ENCODE results near the gene PFN3. TPM values are rescaled to one million over a fixed set of nuclear protein-coding genes. Genes with fewer than 3 reads are reported as not detected.
"Not testable (repeated sequence)": the region's sequence is repeated elsewhere in the genome, so short reads cannot be mapped to it uniquely, and the experiment has no call there.

Gene PFN3
- total and polyA plus RNA-seq, 5 donors = not detected

DNA sequence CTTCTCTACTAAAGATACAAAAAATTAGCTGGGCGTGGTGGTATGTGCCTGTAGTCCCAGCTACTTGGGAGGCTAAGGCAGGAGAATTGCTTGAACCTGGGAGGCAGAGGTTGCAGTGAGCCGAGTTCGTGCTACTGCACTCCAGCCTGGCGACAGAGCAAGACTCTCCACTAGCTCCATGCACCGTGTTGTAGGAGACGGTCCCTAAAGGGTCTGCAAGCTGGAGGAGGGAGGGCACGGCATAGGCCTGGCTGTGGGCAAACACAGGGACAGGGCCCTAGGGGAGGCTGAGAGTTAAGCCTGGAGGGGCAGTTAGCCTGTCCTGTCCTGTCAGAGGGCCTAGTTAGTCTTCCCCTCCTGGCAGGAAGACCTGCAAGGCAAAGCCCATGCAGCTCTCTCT is 39.7 kb downstream of the PFN3 start:
- H3K27me3 ChIP-seq (ENCODE audit: control insufficient read depth, insufficient read depth); DNase-seq; ATAC-seq; H3K9me3 ChIP-seq (ENCODE audit: control insufficient read depth, low read length); intact Hi-C loops (cut with DNase I); H3K27ac ChIP-seq (ENCODE audit: low read length); H3K4me3 ChIP-seq (ENCODE audit: low read length); H3K4me1 ChIP-seq (ENCODE audit: control insufficient read depth, insufficient read depth, low read length): not testable (repeated sequence)
- 86% methylated on average over 7 of the region's 7 CpGs for WGBS

GRCh38 chr5:177359860-177360259 is 40.6 kb downstream of the PFN3 start:
- ATAC-seq = no peak
- no peak for DNase-seq
- WGBS = 74% methylated on average over 3 of the region's 3 CpGs
- intact Hi-C loops (cut with DNase I) = no loop called here
- H3K9me3 ChIP-seq (ENCODE audit: control insufficient read depth, low read length) = no peaks in the 10 kb centered on the region
- H3K27ac ChIP-seq (ENCODE audit: low read length) = no peak overlapping the region
- no peaks in the 10 kb centered on the region for H3K27me3 ChIP-seq (ENCODE audit: control insufficient read depth, insufficient read depth)
- no peaks in the 10 kb centered on the region for H3K4me1 ChIP-seq (ENCODE audit: control insufficient read depth, insufficient read depth, low read length)
- H3K4me3 ChIP-seq (ENCODE audit: low read length) = no peak overlapping the region

GRCh38 chr5:177359451-177359851 is 41.0 kb downstream of the PFN3 start:
- H3K4me1 ChIP-seq (ENCODE audit: control insufficient read depth, insufficient read depth, low read length) = no peaks in the 10 kb centered on the region
- DNase-seq (no peak), ATAC-seq (no peak)
- no peaks in the 10 kb centered on the region for H3K9me3 ChIP-seq (ENCODE audit: control insufficient read depth, low read length)
- no peak overlapping the region for H3K27ac ChIP-seq (ENCODE audit: low read length)
- WGBS = 61% methylated on average over 6 of the region's 6 CpGs
- H3K27me3 ChIP-seq (ENCODE audit: control insufficient read depth, insufficient read depth) = no peaks in the 10 kb centered on the region
- intact Hi-C loops (cut with DNase I) = no loop called here
- no peak overlapping the region for H3K4me3 ChIP-seq (ENCODE audit: low read length)

DNA sequence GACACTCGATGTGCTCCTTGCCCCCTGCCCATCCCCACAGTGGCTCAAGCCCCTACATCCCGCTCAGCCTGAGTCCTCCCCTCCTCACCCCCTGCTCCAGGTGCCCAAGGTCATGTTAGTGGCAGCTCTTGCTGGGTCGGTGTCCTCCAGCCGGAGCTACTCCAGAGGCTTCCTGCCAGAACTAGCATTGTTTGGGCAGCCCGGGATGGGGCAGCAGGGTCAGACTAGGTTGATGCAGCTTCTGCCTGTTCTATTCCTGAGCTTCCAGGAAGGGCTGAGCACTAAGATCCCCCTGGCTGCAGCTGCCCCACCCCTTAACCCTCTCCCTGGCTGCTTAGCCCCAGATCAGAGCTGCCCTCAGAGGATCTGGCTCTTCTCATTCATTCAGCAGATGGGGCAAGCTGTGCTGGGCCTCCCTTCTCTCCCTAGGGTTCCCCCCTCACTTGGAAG is 42.1 kb downstream of the PFN3 start:
- Histone ChIP-seq H3K4me3 (ENCODE audit: low read length) (no peak overlapping the region), H3K4me1 (ENCODE audit: control insufficient read depth, insufficient read depth, low read length) (no peaks in the 10 kb centered on the region), H3K27me3 (ENCODE audit: control insufficient read depth, insufficient read depth) (no peaks in the 10 kb centered on the region), H3K9me3 (ENCODE audit: control insufficient read depth, low read length) (no peaks in the 10 kb centered on the region), H3K27ac (ENCODE audit: low read length) (no peak overlapping the region)
- ATAC-seq (no peak), DNase-seq (peak in 1 of 3 donors; percentile 64)
- intact Hi-C loops (cut with DNase I) = no loop called here
- 35% methylated on average over 5 of the region's 5 CpGs for WGBS

DNA sequence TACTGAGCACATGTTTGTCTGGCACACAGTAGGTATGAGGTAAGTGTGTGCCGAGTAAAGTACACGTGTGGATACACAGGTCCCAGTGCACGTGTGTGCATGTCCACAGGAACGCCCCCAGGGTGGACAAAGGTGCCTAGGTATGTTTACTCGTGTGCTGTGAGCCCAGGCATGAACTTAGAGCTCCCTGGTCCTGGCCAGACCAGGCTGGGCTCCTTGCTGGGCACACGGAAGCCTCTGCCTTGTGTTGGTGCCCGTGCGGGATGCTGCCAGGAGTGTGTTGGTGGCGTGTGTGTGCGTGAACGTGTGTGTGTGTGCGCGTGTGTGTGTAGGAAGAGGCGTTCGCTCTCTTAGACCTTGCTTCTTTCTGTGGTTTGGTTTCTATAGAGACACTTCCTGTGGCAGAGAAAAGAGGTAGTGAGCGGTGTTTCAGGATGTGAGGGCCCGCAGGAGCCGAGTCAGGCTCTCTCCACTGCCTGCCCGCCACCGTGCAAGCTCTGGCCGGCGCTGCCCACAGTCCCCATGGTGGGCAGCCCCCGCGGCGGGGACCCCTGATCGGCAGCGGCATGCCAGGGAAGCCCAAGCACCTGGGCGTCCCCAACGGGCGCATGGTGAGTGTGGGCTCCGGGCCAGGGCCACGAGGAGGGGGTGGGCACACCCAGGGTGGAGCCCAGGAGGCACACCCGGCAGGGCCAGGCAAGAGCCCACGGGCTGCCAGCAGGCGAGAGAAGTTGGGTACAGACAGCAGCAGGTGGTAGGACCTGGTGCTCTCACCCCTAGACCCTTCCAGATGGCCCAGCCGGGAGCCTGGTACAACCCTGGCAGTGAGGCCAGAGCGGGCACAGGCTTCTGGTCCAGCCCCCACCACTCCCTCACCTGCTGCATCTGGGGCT is 42.8 kb downstream of the PFN3 start, which contains the start of gene RGS14:
Gene RGS14 (plus strand): TSS at position 466 of the 893 bp plus-strand sequence. CDS start 101 bp downstream, at position 567.
- Histone ChIP-seq H3K27ac (ENCODE audit: low read length) (no peak within 1 kb of the TSS), H3K4me3 (ENCODE audit: low read length) (no peak within 1 kb of the TSS), H3K9me3 (ENCODE audit: control insufficient read depth, low read length) (no peaks in the 10 kb centered on the region), H3K27me3 (ENCODE audit: control insufficient read depth, insufficient read depth) (no peaks in the 10 kb centered on the region), H3K4me1 (ENCODE audit: control insufficient read depth, insufficient read depth, low read length) (no peaks in the 10 kb centered on the region)
- WGBS = 49% methylated on average over 37 of the region's 37 CpGs
- peak in 2 of 3 donors; percentile 66 to 79 for DNase-seq
- intact Hi-C loops (cut with DNase I) = no loop called here
- peak; percentile 42 to 50 for ATAC-seq

DNA sequence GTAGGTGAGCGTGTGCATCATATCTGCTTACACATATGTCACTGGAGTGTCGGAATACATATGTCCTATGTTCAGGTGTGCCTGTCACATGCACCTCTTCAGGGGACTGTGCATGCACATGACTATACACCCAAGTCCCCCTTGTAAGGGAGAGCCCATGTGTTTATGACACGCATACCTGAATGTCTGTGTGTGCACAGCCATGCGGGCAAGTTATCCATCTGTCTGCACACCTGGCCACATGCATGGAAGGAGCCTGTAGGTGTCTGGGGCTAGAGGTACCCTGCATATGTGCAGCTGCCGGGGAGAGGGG is 43.4 kb downstream of the PFN3 start:
- no peak overlapping the region for H3K4me3 ChIP-seq (ENCODE audit: low read length)
- no peak for DNase-seq
- WGBS = 79% methylated on average over 5 of the region's 5 CpGs
- intact Hi-C loops (cut with DNase I) = no loop called here
- H3K9me3 ChIP-seq (ENCODE audit: control insufficient read depth, low read length) = no peaks in the 10 kb centered on the region
- H3K4me1 ChIP-seq (ENCODE audit: control insufficient read depth, insufficient read depth, low read length) = no peaks in the 10 kb centered on the region
- H3K27me3 ChIP-seq (ENCODE audit: control insufficient read depth, insufficient read depth) = no peaks in the 10 kb centered on the region
- ATAC-seq = no peak
- H3K27ac ChIP-seq (ENCODE audit: low read length) = no peak overlapping the region

DNA sequence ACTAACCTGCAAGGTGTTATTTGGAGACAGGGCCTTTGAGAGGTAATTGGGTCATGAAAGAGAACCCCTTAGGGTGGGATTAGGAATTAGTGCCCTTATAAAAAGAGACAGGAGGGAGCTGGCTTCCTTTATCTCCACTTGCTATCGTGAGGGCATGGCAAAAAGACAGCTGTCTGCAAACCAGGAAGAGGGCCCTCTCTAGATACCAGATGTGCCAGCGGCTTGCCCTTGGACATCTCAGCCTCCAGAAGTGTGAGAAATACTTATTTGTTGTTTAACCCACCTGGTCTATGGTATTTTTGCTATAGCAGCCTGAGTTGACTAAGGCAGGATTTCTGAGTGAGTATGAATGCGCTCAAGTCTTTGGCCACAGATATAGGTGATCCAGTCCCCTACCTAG is 43.7 kb downstream of the PFN3 start:
- intact Hi-C loops (cut with DNase I) = no loop called here
- no peak for ATAC-seq
- DNase-seq = no peak
- 65% methylated on average over 3 of the region's 3 CpGs for WGBS
- Histone ChIP-seq H3K27me3 (ENCODE audit: control insufficient read depth, insufficient read depth) (no peaks in the 10 kb centered on the region), H3K9me3 (ENCODE audit: control insufficient read depth, low read length) (no peaks in the 10 kb centered on the region), H3K4me1 (ENCODE audit: control insufficient read depth, insufficient read depth, low read length) (no peaks in the 10 kb centered on the region), H3K4me3 (ENCODE audit: low read length) (no peak overlapping the region), H3K27ac (ENCODE audit: low read length) (no peak overlapping the region)

GRCh38 chr5:177355868-177356168 is 44.6 kb downstream of the PFN3 start:
- Histone ChIP-seq H3K9me3 (ENCODE audit: control insufficient read depth, low read length) (no peaks in the 10 kb centered on the region), H3K4me3 (ENCODE audit: low read length) (no peak overlapping the region), H3K4me1 (ENCODE audit: control insufficient read depth, insufficient read depth, low read length) (no peaks in the 10 kb centered on the region), H3K27ac (ENCODE audit: low read length) (no peak overlapping the region), H3K27me3 (ENCODE audit: control insufficient read depth, insufficient read depth) (no peaks in the 10 kb centered on the region)
- ATAC-seq = no peak
- intact Hi-C loops (cut with DNase I) = no loop called here
- WGBS = 7% methylated on average over 1 of the region's 1 CpG
- DNase-seq = no peak

- H3K4me1 ChIP-seq (ENCODE audit: control insufficient read depth, insufficient read depth, low read length) = no peaks in the 10 kb centered on the region
- intact Hi-C loops (cut with DNase I) = no loop called here
- ATAC-seq (no peak), DNase-seq (peak in 1 of 3 donors; percentile 5)
- no peaks in the 10 kb centered on the region for H3K9me3 ChIP-seq (ENCODE audit: control insufficient read depth, low read length)
- H3K4me3 ChIP-seq (ENCODE audit: low read length) = no peak overlapping the region
- 79% methylated on average over 1 of the region's 1 CpG for WGBS
- H3K27me3 ChIP-seq (ENCODE audit: control insufficient read depth, insufficient read depth) = no peaks in the 10 kb centered on the region
- H3K27ac ChIP-seq (ENCODE audit: low read length) = no peak overlapping the region
Observed at GRCh38 chr5:177355162-177355867, 45.1 kb downstream of the PFN3 start.

GRCh38 chr5:177354711-177355110 is 45.8 kb downstream of the PFN3 start:
- intact Hi-C loops (cut with DNase I) = no loop called here
- Histone ChIP-seq H3K9me3 (ENCODE audit: control insufficient read depth, low read length) (no peaks in the 10 kb centered on the region), H3K27me3 (ENCODE audit: control insufficient read depth, insufficient read depth) (no peaks in the 10 kb centered on the region), H3K27ac (ENCODE audit: low read length) (no peak overlapping the region), H3K4me3 (ENCODE audit: low read length) (no peak overlapping the region), H3K4me1 (ENCODE audit: control insufficient read depth, insufficient read depth, low read length) (no peaks in the 10 kb centered on the region)
- DNase-seq (peak in 1 of 3 donors; percentile 17), ATAC-seq (no peak)
- WGBS = 66% methylated on average over 3 of the region's 3 CpGs

GRCh38 chr5:177354256-177354655 is 46.2 kb downstream of the PFN3 start:
- Histone ChIP-seq H3K4me3 (ENCODE audit: low read length) (no peak overlapping the region), H3K9me3 (ENCODE audit: control insufficient read depth, low read length) (no peaks in the 10 kb centered on the region), H3K4me1 (ENCODE audit: control insufficient read depth, insufficient read depth, low read length) (no peaks in the 10 kb centered on the region), H3K27me3 (ENCODE audit: control insufficient read depth, insufficient read depth) (no peaks in the 10 kb centered on the region), H3K27ac (ENCODE audit: low read length) (no peak overlapping the region)
- WGBS = 82% methylated on average over 3 of the region's 3 CpGs
- DNase-seq (no peak), ATAC-seq (no peak)
- intact Hi-C loops (cut with DNase I) = no loop called here

All from right cardiac atrium (tissue), 5 donors.